ENCODE measurements around the gene TYSND1.
"Not testable (repeated sequence)": the region's sequence is repeated elsewhere in the genome, so short reads cannot be mapped to it uniquely, and the experiment has no call there.

TYSND1 gene

DNA sequence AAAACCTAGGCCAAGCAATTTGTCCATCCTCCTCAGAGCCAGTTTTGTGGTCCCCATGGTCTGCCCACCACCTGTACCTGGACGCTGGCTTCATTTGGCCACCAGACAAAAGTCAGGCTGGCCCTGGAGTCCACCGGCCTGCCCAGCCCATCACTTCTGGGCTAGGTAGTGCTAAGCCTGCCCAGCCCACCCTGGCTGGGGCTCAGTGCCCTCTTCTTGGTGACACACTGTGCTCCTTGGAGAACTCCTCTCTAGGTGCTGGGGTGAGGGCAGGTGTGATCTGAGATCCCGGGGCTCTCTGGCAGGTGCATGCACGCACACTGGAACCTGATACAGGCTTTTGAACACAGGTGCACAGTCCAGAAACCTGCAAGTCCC, 15.0 kb downstream of the TYSND1 start:
- no peak for DNase-seq

DNA sequence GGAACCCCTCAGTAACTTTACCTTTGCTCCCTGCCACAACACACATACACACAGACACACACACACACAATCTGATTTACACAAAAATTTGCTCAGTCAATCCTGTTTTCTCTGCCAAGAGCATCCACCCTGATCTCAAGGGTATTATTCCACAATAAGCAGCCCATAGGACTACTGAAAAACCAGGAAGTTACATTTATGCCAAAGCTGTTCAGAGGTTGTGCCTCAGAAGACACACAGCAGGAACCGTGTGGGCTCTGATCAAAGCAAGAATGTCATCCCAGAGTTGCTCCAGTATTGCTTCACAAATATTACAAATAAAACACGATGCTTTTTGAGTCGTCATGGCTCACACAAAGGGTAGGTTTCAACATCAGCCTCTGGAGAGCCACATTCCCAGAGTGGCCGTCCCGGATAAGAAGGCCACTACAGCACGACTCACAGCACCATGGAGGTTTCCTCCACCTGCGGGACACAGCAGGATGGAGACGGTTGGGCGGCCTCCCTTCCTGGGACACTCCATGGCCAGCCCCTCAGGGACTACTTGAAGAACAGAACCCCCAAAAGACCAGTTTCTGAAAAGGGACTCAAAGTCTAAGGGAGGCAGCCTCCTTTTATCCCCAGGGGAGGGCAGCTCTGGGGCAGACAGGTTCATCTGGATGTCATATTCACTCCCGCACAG, 15.5 kb downstream of the TYSND1 start:
- DNase-seq: no peak

DNA sequence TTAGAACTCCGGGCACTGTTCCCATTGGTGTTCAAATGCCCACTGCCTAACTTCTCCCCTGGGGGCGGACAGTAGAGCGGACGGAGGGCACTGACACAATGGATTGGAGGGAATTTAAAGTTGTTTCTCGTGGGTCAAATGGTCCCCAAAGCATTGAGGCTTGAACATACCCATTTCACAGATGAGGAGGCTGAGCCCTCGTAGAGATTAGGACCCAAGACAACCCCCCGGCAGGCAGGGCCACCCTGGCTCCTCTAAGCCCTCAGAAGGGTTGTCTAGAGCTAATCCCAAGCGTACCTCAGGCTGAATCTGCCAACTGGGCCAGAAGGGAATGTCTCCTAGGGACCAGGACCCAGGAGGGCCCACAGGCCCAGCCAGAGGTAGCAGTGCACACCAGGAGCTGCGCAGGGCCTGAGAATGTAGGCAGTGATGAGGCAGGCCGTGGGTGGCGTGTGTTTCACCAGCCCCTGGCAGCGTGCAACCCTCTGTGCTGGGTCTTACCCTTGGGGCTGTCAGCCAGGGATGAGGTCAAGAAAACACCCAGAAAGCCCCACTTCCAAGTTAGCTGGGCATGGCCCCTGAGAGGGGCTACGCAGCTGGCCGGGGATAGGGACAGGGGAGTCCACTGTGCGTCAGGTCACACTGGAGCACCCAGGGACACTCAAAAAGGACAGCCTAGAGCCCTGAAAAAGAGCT, 19.7 kb downstream of the TYSND1 start:
- no peak for DNase-seq

DNA sequence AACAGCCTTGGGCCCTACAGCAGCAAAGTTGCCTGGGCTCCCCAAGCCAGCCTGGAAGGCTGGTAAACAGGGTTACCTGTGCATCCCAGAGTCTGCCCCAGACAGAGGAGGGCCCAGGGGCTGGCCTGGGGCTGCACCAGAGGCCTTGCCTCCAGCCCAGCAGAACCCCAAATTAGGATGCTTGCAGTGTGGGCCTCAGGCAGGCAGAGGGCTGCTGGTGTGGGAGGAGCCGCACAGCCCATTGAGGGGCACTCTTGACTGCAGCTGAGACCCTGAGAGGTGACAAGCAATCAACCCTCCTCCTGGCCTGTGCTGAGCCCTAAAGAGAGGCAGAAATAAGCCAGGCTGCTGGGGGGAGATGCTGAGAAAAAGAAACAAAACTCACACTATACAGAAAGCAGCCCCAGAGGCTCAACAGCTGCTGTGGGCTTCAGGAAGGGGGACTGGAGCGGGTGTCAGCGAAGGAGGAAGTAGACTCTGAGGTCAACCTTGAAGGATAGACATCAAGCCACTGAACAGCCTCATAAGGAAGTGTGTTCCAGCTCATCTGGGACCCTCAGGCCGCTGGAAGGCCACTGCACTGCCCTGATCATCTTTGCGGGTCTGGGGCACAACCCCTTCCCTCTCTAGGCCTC, 20.5 kb downstream of the TYSND1 start:
- DNase-seq: no peak

DNA sequence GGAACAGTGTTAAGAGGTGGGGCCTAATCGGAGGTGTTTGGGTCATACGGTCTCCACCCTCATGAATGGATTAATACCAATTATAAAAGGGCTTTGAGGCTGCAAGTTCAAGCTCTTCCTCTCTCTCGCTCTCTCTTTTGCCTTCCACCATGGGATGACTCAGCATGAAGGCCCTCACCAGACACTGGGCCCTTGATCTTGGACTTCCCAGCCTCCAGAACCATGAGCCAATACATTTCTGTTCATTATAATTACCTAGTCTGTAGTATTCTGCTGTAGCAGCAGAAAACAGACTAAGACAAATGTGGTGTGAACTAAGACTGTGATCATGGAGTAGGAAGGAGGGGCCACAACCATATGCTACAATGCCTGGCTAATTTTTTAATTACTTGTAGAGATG, 21.6 kb downstream of the TYSND1 start:
- DNase-seq: no peak

DNA sequence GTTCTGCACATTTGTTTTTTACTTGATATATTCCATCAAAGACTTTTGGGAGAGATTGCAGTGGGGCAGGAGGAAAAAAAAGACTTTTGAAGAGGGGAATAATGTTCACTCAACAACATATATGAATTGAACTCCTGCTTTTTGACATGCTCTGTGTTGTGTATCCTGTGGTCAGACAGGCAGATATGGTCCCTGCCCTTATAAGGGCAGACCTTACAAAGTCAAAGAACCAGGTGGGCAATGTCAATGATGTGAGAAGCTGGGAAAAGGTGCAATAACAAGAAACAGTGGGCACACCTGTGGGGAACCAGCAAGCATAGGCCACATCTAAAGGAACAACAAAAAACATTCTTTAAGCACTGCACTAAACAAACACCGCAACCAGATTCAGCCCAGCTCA, 22.1 kb downstream of the TYSND1 start:
- no peak for DNase-seq

DNA sequence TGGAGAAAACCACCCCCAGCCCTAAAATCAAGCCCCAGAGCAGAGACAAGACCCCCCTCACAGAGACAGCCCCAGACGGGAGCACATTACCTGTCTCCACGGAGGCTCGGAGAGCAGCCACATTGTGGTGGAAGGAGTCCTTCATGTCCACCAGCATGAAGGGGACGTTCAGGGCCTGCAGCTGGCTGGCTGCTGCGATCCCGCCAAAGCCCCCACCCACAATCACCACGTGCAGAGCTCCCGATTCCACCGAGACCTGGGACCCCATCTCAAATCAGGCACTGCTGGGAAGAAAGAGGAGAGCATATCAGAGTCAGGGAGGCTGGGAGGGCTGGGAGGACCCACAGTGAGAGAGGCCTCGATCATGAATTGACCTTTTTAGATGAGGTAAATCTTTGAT, 22.7 kb downstream of the TYSND1 start:
- DNase-seq: no peak

DNA sequence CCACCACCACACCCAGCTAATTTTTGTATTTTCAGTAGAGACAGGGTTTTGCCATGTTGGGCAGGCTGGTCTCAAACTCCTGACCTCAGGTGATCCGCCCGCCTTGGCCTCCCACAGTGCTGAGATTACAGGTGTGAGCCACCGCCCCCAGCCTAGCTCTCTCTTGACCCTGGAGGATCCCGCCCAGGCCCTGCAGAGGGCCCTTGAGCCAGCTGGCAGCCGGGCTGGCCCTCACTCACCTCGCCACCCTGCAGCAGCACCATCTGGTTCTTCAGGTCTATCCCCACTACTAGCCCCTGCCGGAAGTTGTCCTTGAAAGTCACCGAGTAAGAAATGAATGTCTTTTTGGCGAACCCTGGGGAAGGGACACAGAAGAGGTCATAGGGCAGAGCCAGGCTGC, 23.3 kb downstream of the TYSND1 start:
- not testable (repeated sequence) for DNase-seq

DNA sequence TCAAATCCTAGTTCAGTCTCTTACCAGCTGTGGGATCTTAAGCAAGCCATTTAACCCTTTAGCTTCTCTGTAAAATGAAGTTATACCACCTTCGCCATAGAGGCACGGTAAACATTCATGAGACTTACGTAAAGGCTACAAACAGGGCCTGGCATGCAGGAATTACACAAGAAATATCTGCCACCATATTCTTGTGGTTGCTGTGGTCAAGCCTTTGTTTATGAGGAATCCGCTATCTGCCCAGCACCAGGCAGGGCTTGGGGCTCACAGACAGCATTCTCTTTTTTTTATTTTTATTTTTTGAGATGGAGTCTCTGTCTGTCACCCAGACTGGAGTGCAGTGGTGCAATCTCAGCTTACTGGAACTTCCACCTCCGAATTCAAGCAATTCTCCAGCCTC, 23.8 kb downstream of the TYSND1 start:
- DNase-seq: no peak

DNA sequence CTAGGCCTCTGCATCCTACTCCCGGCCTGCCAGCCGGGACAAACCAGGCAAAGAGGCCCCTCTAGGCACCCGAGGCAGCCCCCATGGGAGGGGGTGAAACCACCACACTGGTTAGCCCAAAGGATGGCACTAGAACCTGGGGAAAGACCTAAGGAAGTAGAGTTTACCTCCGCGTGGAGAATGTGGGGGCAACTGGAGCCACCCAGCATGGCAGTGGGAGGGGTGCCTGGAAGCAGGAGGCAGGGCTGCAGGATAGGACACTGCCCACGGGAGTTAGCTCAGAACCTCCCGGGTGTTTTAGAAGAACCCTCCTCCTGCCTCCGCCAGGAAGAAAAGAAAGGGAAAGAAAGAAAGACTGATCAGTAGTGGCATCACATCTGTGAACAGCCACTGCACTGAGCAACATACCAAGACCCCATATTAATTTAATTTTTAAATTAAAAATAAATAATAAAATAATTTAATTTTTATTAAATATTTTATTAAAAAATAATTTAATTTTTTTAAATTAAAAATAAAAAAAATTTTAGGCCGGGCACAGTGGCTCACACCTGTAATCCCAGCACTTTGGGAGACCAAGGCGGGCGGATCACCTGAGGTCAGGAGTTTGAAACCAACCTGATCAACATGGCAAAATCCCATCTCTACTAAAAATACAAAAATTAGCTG, 25.1 kb downstream of the TYSND1 start:
- no peak for DNase-seq

DNA sequence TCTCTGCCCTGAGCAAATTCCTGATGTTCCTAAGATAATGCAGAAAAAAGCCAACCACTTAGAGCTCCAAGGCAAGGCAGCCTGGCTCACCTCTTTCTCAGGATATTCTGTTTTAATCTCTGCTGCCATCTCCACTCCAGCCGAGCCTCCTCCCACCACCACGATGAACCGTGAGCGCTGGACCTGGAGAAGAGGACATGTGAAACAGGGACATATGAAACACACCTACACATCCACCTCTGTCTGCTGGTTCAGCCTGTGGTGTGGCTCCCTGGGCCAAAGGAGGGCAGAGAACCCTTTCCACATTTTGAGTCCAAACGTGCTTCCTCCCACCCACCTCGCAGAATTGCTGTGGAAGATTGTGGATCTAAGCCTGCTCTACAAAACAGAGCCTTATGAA, 26.1 kb downstream of the TYSND1 start:
- no peak for DNase-seq

DNA sequence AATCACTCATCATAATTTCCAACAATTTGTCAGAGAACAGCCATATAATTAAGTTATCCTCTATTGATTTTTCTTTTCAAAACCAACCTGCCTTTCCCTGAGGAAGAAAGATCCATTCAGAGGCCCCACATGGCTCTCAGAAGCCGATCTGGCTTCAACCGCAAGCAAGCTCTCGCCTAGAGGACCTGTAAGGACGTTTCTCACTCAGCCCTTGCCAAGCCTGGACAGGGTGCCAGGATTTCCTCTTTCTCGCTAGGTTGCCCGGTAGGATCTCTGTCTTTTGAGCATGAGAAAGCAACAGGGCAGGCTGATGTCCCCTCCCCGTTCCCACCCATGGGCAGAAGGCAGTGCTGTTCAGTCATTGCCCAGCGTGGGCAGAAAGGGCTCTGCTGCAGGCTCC, 26.9 kb downstream of the TYSND1 start:
- no peak for DNase-seq

DNA sequence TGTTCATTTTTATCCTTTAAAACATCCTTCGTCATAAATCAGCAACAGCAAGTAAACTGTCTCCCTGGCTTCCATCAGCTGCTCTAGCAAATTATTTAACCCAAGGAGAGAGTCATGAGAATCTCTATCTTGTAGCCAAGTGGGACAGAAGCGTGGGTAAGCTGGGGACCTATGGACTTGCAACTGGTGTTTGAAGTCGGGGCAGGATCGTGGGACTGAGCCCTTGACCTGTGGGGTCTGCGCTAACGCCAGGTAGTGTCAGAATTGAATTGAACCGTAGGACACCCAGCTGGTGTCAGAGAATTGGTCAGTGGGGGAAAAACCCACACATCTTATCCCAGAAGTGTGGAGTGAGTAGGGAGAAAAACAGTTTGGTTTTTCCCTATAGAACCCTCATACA, 27.3 kb downstream of the TYSND1 start:
- DNase-seq: no peak

DNA sequence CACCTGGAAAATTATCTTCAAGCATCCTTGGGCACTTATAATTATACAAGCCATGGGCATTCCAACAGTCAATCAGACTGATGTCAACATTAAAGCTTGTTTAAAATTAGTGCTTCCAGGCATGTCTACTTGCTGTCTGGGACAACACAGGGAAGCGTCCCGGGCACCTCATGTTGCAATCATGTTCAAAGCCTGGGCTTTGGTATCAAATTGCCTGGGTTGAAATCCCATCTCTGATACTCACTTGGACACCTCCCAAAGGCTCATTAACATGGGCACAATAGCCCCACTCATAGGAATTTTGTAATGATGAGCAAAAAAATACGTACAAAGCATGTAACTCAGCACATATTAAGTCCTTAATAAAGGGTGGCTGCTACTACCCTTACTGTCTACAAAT, 28.3 kb downstream of the TYSND1 start:
- DNase-seq: no peak

DNA sequence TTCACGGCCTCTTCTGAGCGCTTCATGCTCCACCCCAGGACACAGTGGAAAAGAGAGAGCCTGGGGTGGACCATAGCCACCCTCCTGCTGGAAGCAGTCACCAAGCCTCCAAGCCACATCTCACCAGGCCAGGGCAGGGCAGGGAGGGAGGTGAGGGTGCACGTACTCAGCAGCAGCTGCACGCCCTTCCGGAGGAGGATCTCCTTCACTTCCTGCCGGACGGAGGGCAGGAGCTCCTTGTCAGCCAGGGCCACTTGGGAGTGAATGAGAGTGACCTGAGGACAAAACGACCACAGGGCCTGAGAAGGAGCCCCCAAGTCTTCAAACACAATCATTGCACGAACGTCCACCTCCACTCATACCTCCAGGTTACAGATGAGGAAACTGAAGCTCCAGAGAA, 28.9 kb downstream of the TYSND1 start:
- DNase-seq: no peak

DNA sequence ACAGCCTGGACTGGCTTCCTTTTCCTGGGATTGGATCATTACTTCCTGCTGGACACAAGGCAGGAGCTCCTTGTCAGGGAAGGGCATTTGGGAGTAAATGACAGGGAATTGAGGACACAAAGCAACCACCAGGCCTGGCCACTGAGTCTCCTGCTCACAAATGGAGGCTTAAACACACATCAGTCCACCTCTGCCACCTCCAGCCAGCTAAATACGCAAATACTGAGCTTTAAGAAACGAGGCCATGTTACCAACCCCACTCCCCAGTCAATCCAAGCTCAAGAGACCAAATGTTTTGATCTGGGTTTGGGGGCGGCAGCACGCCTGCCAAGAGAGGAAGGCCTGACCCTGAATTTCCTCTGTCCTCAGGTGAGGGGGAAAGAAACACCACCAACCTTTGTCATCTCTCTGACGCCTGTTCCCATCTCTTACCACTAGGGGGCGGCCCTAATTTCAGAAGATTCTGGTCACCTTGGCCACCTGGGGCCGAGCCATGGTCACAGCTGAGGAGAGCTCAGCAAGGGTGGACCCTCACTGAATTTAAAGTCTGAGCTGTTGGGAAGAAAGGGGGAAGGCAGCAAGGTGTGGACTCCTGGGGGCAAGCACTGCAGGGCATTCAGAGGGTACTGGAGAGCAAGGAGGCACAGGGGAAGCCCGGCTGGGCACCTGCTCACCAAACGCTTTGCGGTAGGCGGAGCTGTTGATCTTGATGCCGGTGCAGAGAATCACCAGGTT, 30.4 kb downstream of the TYSND1 start:
- DNase-seq: no peak

DNA sequence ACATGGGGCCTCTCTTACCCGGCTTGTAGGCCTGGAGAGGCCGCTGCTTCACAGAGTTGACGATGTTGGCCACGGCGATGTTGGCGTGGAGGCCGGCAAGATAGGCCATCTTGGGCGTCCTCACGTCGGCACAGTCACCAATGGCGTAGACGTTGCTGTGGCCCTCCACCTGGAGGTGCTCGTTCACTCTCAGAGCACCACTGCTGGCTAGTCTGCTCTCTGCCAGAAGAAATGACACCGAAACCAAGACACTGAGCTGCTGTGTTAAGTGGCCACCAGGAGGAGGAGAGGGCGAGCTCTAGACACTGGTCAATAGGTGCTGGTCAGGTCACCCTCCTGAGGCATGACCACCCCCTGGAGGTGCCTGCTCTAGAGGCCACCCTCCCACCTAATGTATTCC, 31.6 kb downstream of the TYSND1 start:
- no peak for DNase-seq

DNA sequence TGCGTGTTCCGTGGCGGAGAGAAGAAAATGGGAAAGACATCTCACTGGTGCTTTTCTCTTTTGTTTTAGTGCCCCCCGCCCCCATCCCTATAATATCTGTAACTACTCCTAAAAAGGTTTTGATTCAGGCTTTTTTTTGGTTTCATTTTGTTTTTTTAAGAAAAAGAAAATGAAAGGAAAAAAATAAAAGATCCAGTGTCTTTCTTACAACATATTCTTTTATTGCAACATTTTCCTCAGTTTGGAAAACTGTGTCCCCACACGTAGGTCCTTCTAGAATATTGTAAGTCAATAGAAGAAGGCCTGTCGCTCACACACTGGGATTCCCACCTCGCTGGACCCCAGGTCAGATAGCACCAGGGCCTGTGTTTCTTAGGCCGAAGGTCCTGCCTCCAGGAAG, 34.4 kb downstream of the TYSND1 start:
- DNase-seq: no peak

DNA sequence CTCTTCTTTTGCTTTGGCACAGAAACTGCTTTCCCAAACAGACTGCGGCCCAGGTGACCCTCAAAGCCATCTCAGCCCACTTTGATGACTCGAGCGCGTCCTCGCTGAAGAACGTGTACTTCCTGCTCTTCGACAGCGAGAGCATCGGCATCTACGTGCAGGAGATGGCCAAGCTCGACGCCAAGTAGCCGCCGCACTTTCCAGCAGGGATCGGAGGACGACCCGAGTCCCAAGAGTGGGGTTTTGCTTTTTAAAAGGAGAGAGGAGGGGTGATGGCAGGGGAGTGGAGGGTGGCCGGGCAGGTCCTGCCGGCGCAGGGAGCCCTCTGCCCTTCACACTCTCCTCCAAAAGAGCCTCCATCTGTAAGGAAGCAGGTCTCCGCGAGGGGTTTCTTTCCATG, 35.0 kb downstream of the TYSND1 start:
- DNase-seq: no peak

DNA sequence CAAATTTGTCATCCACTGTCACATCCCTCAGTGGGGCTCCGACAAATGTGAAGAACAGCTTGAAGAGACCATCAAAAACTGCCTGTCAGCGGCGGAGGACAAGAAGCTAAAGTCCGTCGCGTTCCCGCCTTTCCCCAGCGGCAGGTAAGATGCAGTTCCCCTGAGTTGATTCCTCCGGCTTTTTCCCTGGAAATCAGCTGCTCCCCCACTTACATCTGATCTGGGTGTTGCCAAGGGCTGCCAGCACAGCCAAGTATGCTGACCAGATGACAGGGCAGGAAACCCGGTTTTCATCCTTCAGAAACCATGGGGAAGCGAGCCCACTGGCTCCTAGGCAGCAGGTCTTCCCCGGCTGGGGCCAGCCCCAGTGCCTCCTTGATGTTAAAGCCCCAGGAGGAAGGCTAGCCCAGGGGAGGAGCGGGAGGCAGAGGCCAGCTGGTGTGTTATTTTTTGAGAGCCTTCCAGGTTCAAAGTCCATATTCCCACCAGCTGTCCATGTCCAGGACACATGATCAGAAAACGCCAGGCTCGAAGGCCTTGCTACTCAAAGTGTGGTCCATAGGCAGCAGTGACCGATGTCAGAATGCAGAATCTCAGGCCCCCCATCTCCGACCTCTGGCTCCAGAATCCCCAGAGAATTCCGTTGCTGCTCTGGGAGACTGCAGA, 37.3 kb downstream of the TYSND1 start:
- no peak for DNase-seq

DNA sequence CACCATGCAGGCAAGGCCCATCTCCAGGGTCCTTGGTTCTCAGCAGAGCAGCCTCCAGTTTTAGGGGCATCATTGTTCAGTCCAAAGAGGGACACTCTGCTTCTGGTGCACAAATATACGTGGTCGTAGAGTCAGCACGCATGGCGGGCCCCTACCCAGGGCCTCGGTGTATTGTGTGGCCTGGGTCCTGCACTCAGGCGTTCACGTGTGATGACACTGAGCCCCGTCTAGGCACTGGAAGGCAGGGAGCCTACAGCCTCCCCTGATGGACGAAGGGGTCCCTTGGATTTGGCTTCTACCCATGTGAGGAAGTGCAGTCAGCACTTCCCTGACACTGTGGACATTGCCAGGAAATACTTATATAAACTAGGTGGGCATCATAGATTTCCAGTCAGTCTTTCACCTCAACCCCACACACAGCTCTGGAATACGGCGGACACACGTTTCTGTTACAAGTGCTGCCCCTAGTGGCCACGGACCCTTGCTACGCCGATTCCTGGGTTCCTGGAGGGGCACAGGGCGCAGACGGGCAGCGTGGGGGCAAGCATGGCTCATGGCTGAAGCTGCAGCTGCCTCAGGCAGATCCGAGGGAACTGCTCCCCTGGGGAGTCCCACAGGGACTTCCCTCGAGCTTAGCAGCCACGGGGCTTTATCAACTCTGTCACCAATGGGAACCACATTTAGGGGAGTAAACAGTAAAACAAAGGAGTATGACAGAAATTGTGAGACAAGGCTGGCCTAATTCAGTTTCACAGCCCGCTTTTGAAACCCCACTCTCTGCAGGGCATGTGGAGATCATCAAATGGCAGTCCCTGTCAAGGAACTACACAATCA, 39.3 kb downstream of the TYSND1 start:
- no peak for DNase-seq

DNA sequence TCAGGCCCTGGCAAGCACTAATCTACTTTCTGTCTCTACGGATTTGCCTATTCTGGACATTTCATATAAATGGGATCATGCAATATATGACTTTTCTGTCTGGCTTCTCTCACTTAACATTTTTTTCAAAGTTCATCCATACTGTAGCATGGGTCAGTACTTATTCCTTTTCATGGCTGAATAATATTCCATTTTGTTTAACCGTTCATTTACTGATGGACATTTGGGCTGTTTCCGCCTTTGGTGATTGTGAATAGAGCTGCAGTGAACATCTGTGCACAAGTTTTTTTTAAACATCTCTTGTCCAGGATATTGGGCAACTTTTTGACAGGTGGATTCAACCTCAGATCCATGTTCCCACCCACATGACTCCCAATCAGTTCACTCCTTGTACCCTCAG, 44.8 kb downstream of the TYSND1 start:
- DNase-seq: no peak
